Brain pericyte (primary cell): ENCODE data around the gene FAM169A.
"Not testable (repeated sequence)": the region's sequence is repeated elsewhere in the genome, so short reads cannot be mapped to it uniquely, and the experiment has no call there.

ENCODE experiments used
- DNase-seq: peaks from one replicate; pipeline ENCODE4 v3.0.0-alpha.2; 2012; ENCODE audit warnings: low read depth, low spot score

The FAM169A gene

DNA sequence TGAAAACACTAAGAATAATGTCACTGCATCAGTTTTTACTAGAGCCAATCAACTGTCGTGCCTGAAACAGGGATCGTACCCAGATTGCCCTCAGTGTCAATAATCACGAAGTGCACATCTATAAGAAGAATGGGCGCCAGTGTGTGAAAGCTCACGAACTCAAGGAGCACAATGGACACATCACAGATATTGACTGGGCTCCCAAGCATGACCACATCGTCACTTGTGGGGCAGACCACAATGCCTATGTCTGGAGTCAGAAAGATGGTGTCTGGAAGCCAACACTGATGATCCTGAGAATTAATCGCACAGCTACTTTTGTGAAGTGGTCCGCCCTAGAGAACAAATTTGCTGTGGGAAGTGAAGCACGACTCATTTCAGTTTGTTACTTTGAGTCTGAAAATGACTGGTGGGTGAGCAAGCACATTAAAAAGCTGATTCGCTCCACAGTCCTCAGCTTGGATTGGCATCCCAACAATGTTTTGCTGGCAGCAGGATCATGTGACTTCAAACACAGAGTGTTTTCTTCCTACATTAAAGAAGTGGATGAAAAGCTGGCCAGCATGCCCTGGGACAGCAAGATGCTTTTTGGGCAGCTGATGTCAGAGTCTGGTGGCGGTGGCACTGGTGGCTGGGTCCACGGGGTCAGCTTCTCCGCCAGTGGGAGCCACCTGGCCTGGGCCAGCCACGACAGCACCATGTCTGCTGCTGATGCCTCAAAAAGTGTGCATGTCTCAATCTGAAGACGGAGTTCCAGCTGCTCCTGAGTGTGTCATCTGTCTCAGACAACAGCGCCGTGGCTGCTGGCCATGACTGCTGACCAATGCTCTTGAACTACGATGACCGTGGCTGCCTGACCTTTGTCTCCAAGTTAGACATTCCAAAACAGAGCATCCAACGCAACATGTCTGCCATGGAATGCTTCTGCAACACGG, 66.9 kb downstream of the FAM169A start:
- no peak for DNase-seq

DNA sequence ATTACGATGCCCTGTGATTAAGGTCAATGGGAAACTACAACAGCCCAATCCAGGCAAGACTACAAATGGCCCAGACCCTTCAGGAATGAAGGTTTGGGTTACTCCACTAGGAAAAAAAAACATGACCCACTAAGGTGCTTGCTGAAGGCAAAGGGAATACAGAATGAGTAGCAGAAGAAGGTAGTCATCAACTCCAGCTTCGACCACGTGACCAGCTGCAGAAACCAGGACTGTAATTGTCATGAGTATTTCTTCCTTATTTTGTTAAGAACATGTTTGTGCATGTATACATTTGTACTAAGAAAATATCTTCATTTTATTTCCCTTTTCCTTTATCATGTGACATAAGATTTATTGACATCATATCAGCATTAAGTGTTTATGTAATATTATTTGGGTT, 74.5 kb downstream of the FAM169A start:
- DNase-seq: not testable (repeated sequence)

DNA sequence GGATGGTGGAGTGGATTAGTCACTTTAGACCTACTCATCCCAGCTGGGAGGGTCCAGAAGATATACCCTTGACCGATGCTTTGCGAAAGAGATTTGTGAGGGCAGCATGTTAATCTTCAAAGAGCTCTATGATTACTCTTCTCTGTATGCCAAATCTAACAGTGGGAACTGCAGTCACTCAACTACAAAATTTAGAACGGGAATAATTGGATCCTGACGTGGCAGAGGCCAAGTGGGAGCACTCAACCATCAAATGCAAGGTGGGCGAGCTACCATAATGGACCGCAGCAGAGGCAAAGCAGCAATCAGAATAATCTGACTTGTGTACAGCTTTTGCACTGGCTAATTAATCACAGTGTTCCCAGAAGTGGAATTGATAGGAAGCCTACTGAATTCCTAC, 78.8 kb downstream of the FAM169A start:
- DNase-seq: no peak

DNA sequence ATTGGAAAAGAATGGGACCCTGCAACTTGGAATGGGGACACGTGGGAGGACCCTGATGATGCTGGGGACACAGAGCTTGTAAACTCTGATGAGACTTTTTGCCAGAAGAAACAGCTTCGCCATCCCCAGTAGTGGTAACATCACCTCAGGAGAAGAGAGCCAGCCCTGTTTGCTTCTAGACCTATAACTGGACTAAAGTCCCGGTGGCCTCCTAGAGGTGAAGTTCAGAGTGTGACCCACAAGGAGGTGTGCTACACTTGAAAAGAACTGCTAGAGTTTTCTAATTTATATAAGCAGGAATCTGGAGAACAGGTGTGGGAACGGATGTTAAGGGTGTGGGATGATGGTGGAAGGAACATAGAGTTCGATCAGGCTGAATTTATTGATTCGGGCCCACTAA, 79.3 kb downstream of the FAM169A start:
- DNase-seq: no peak

DNA sequence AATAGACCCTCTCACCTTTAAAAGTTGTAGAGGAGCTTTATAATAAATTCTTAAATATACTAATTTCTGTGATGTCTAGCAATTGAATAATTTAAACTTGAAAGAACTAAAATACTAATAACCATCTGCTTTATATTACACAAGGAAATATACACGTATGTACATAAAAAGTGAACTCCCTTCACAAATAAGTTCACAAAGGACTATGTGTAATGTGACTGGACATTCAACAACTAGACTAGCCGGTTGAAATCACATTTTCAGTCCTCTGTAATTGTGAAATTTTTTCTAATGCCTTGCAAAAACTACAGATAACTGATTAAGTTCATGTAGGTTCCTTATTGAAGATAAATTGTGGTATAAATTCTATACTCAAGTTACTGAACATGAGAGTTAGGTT, 87.6 kb downstream of the FAM169A start:
- DNase-seq: no peak

DNA sequence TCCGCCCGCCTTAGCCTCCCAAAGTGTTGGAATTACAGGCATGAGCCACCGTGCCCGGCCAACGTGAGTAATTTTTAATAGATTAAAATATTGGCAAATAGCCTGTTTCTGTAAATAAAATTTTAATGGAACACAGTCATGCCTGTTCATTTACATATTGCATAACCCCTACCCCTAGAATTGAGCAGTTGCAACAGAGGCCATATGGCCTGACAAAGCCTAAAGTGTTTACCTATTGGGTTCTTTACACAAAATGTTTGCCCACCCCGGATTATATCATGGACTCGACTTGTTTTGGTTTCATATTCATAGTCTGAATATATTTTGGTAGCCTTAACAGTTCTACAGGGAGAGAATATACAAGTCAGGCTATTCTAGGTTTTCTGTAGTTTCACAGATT, 93.8 kb downstream of the FAM169A start:
- DNase-seq: no peak

DNA sequence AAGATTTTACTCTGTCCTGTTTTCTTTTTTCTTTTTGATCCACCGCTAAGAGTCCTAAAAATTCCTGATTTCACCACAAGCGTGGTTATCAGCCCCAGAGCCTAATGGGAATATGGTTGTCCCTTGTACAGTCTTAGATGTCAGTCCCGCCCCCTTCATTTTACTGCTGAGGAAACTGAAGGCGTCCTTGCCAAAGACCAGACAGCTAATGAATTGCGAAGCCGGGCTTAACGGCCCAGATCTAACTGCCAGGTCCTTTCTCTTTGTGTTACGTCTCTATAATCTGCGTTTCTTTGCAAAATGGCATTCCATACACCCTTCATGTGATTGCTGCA, 98.6 kb downstream of the FAM169A start:
- peak; percentile 10 for DNase-seq

DNA sequence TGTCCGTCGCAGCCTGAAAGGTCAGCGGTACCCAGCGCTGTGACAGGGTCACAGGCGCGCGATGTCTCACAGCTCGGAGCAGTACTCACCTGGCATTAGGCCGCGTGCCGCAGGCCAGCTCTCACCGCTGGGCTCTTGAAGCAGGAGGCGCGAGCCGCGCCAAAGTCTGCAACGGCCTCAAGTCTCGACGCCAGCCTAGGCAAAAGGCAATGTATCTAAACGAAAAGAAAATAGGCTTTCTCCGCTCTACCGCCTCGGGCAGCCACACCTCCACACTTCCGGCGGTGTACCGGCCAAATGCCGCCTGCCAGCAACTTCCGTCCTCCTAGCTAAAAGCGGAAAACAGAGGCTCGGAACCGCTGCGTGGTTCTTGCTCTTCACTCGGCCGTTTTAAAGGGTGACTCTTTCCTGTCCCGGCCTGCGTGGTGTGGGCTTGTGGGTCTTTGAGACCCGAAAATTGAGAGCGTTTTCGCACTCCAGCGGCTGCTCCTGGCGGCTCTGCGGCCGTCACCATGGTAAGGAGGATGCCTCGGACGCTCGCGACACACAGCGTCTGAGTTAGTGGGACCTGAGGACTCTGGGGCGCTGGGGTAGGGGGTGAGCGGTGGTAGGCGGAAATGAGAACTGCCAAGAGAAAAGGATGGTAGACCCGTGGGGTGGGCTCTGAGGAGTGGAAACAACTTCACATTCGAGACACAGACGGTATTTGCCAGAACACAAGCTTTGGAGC, 99.2 kb downstream of the FAM169A start, which contains the start of the genes GFM2 and NSA2:
TSS of gene GFM2 (minus strand) at position 269 of the 730 bp plus-strand sequence. CDS start 3,375 bp downstream, outside the sequence.
TSS of gene NSA2 (plus strand) at position 401 of the 730 bp plus-strand sequence. CDS start at position 513, 112 bp downstream.
- peak; percentile 83 for DNase-seq

DNA sequence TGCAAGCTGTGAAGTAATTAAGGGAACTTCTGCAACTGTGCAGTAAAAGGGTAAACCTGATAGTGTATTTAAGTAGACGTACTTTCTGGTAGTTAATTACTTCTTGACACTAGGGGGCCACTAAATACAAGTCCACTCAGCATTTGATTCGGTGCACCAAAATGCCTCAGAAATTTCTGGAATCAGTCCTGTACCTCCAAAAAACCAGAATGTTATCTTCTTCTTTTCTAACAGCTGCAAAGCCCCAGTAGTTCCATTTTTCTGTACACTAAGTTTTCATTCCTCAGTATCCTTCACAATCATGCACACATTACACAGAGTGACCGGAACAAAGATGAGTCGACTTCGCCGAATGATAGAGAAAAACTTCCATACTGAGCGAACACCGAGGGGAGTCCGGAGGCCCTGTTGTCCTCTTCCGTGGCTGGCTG, 99.8 kb downstream of the FAM169A start:
- DNase-seq: peak; percentile 1

DNA sequence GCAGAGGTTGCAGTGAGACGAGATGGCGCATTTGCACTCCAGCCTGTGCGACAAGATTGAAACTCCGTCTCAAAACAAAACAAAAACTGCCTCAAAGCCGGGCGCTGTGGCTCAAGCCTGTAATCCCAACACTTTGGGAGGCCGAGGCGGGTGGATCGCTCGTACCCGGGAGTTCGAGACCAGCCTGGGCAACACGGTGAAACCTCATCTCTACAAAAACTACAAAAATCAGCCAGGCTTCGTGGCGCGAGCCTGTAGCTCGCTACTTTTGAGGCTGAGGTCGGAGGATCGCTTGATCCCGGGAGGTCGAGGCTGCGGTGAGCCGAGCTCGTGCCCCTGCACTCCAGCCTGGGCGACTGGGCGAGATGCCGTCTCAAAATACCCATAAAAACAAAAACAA, 100.3 kb downstream of the FAM169A start:
- DNase-seq: no peak

DNA sequence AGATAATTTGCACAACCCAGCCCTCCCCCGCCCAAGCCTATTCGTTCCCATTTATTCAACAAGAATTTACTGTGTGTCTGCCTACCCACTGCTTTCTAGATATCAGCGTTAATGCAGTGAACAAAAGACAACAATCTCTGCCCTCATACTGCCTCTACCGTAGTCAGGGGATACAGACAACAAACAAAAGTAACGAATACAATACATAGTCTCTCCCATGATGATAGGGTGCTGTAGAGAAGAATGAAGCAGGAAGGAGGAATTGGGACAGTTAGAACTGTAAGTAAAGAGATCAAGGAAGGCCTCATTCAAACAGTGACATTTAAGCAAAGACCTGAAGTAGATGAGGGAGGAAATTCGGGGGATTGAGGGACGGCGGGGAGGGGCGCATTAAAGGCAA, 101.0 kb downstream of the FAM169A start:
- no peak for DNase-seq

DNA sequence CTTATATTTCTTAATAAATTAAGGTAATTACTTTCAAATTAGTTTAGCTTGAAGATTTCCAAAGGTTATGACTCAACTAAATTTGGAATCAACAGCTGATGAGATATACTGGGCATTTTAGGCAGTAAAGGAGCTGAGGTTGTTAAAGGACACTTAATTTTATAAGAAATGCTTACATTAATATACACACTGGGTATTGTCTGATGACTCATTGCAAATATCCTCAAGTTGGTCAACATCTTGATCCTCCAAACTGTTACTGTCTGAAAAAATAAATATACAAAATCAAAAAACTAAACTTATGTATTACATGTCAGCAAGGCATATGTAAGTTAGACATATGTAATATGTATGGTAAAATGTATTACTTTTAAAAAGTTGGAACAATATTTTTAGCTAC, 102.7 kb downstream of the FAM169A start:
- DNase-seq: no peak

DNA sequence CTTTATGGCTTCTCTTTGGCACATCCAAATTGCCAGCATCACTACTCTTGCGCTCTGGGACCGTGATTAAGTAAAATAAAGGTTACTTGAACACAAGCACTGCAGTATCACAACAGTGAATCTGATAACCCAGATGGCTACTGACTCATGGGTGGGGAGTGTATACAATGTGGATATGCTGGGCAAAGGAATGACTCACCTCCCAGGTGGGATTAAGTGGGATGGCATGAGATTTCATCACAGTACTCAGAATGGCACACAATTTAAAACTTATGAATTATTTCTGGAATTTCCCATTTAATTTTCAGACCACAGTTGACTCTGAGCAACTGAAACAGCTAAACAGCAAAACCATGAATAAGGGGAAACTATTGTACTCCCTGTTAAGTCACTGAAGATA, 103.6 kb downstream of the FAM169A start:
- no peak for DNase-seq

DNA sequence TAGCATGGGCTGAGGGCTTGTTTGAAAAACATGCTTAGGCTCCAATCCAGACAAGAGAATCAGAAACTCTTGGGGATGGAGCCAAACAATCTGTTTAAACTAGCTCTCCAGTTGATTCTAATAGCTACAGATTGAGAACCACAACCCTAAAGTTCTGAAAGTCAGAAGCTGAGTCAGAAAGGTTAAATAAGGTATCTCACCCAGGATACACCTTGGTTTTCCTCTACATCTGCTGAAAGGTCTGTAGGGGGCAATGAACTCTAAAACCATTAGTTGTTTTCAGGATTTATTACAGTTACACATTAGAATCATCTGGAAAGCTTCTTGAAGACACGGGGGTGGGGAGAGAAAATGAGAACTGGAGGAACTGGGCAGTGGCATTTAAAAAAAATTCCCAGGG, 104.9 kb downstream of the FAM169A start:
- no peak for DNase-seq

DNA sequence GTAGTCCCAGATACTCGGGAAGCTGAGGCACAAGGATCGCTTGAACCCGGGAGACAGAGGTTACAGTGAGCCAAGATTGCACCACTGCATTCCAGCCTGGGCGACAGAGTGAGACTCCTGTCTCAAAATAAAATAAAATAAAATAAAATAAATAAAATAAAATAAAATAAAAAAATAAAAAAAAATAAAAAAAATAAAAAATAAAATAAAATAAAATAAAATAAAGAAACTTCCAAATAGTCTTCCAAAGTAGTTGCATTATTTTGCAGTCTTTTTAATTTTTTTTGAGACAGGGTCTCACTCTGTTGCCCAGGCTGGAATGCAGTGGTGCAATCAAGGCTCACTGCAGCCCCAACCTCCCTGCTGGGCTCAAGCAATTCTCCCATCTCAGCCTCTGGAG, 117.4 kb downstream of the FAM169A start:
- DNase-seq: not testable (repeated sequence)

DNA sequence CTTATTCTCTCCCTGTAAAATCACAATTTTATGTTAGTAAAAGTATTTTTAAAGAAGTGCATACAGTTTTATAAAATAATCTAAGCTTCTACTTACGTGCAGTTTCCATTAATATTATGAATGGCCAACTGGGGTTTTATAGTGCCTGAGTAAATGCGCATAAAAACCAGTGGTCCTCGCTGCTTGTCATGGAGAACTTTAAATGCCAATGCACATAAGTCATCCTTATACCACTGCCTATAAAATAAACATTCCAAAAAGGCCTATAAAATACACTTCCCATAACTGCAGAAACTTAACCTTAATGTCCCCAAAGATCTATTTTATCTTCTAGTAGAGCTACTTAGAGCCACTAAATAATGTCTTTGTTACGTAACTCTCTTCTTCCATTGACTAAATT, 127.8 kb downstream of the FAM169A start:
- DNase-seq: no peak

DNA sequence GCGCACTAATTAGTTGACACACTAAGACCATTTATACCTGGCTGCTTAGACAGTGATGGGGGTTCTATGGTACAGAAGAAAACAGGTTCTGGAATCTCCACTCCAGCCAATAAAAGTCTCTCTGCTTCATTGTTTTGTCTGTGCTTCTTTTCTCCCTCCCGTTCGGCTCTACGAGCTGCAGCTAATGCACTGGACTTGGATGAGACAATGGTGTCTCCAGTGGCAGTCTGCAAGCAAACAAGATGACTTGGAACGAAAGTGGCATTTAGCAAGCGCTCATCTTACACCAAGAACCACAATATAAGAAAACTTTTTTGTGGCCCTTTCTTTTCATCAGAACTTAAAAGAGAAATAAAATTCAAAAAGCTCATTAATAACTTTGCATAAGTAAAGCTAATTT, 129.4 kb downstream of the FAM169A start:
- no peak for DNase-seq
